ENCODE measurements around the gene EPAS1.
A peak's percentile ranks its signal among the peaks of the same experiment; 100 is the strongest.

The EPAS1 gene

GRCh38 chr2:46342566-46343315 is 45.5 kb downstream of the EPAS1 start:
- no peak for DNase-seq

GRCh38 chr2:46344706-46345105 is 47.5 kb downstream of the EPAS1 start:
- no peak for DNase-seq

- no peak for DNase-seq
Measured at GRCh38 chr2:46345775-46346174, 48.6 kb downstream of the EPAS1 start.

DNA sequence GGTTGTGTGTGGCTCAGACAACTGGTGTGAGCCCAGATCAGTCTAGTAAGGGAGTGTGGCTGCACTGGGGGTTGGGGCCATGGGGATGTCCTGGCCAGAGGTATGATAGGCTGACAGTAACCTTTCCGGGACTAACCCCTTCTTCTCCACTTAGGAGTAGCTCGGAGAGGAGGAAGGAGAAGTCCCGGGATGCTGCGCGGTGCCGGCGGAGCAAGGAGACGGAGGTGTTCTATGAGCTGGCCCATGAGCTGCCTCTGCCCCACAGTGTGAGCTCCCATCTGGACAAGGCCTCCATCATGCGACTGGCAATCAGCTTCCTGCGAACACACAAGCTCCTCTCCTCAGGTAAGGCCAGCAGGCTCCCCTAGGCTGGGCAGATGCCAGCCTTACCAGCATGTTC is 49.5 kb downstream of the EPAS1 start:
- DNase-seq = no peak

- no peak for DNase-seq
Measured at GRCh38 chr2:46347648-46348280, 50.6 kb downstream of the EPAS1 start.

DNA sequence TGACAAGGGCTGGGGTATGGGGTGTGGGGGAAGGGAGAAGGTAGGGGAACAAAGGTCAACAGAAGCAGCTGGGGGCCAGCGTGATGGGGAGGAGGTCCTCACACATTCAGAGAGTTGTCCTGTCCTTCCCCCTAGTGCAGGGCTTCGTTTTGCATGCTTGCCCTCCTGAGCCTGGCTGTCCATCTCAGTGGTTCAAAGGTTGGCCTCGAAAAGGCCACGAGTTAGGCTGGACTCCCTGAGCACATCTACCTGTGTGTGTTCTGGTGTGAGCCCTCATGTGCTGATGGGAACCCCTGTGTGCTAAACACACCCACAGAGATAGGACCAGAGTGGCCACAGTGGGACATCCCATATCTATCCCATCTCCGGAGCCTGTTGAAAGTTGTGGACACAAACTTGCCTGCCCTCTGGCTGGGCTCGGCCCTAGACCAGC is 51.9 kb downstream of the EPAS1 start:
- no peak for DNase-seq

DNA sequence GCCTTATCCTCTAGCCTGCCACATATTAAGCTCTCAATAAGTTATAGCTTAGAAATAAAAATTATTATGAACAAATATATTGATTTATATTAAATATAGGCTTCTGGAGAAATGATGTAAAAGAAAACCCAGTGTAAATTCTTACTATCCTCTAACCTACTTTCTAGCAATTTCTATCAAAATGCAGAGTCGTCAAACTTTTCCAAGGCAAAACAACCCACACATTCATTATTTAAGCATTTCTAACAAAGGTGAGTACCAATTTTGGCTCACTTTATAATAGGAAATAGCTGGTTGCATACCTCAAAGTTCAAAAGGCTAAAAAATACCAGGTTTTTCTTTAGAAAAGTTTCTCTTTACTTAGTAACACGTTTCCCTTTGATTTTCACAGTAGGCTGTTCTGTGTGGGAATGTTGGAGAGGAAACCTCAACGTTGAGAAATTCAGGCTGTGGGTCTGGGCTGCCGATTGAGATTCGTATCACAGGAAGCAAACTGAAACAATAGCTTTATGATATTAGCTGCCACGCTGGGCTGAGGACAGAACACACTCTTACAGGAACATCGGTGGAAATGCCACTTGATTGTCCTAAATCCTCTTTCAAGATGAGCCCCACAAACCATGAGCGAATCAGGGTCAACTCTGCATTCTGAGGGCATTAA is 53.0 kb downstream of the EPAS1 start:
- no peak for DNase-seq

- DNase-seq = no peak
Measured at GRCh38 chr2:46351098-46351749, 54.0 kb downstream of the EPAS1 start.

GRCh38 chr2:46351750-46352138 is 54.5 kb downstream of the EPAS1 start:
- no peak for DNase-seq

- no peak for DNase-seq
Measured at GRCh38 chr2:46352621-46353020, 55.4 kb downstream of the EPAS1 start.

- no peak for DNase-seq
Measured at GRCh38 chr2:46353509-46353908, 56.3 kb downstream of the EPAS1 start.

DNA sequence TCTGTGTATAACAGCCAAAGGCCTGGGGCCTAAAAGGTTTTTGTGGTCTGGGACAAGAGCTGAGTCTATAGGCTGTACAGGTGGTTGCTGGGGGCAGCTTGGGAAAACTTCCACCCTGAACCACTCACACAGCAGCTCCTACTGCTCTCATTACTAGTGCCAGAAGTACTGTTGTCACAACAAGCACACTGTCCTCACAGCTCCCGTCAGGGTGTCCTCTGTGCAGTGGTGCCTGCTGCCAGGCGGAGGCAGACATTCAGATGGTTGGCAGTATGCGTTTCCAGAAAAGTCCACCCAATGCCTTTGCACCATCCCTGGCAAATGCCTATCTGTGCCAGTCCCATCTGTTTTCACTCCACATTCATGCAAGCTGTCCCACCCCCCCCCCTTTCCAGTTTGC is 58.5 kb downstream of the EPAS1 start:
- DNase-seq = no peak

DNA sequence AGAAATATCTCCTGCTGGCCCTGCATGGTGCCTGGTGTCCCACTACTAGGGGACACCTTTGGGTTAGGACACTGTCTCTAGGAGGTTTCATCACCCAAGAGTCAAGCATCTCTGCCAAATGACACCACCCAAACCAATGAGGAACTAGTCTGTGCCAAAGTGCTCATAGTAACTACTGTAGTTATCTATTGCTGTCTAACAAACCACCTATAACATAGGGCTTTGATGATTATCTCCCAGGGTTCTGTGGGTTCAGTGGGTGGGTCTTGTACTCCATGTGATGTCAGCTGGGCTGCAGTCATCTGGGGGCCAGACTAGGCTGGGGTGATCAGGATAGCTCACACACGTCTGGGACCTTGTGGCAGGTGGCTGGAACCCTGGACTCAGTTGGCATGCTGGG is 59.8 kb downstream of the EPAS1 start:
- no peak for DNase-seq

GRCh38 chr2:46358713-46359112 is 61.5 kb downstream of the EPAS1 start:
- DNase-seq = no peak

GRCh38 chr2:46360303-46360702 is 63.1 kb downstream of the EPAS1 start:
- DNase-seq = no peak

GRCh38 chr2:46361920-46362666 is 64.9 kb downstream of the EPAS1 start:
- no peak for DNase-seq

DNA sequence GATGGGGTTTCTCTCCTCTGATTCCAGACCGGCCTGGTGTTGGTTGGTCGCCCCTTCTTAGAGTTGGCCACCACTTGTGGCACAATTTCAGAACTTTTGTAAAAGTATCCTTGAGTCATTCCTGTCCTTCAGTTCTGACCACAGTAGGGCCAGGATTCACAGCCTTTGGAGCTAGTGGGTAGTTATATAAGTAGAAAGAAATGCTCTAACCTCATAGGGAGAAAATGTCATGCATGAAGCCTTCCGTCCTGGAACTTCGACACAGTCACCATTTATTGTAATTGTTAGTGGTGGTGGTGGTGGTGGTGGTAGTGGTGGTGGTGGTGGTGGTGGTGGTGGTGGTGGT is 65.4 kb downstream of the EPAS1 start:
- DNase-seq = no peak

DNA sequence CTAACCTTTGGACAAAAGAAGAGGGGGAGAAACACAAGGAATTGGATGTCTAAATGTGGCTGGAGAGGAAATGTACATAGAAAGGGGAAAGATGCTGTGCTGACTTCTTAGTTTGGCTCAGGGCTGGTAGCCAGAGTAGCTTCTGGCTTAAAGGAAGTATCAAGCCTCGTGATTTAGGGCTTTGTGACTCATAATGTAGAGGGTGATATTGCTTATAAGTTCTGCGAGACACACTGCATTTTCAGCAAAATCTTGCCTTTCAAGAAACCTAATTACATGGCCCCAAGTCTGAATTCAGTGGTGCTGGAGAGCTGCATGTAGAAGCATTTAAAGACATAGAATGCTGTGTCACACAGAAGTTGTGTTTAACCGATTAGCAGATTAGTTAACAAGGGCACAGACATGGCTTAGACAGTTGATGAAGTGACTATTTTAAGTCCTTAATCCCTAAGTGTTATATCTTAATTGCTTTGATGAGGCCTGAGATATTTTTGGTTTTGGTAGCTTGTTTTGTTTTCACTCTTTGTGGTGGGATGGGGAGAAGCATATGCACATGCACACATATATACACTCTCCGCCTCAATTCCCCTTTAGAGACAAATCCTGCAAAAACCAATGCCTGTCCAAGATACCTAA is 66.4 kb downstream of the EPAS1 start:
- no peak for DNase-seq

- peak; percentile 50 for DNase-seq
Measured at GRCh38 chr2:46364797-46365457, 67.7 kb downstream of the EPAS1 start.

GRCh38 chr2:46365913-46366667 is 68.9 kb downstream of the EPAS1 start:
- DNase-seq = no peak

GRCh38 chr2:46366668-46367052 is 69.5 kb downstream of the EPAS1 start:
- no peak for DNase-seq

All from NCI-H1436 (cell line).